Measurements from ENCODE around the gene CAPN10.

DNA sequence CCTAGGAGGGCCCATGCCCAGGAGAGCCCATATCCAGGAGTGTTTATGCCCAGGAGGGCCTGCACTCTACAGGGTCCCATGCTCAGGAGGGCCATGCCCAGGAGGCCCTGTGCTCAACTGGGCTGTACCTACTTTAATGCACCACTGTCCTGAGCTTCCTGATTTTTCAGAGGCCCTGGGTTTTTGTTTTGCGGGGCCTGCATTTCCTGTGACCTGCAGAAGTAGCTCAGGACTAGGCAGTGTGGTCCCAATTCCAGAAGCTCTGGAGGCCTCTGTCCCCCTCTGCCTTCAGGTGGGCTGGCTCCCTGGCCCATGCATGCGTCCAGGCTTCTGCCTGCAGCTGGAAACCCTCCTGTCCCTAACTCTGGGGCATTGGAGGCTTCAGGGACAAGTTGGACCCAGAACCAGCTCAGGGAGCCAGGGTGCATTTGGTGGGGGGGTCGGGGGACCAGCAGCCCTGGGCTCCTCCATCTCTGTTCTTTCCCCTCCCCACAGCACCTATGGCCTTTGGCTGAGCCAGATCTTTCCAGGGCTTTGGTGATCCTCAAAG is 49.5 kb downstream of the CAPN10 start:
- TF ChIP-seq EZH2phosphoT487 (IDR thresholded peaks at IDR 0.05; ENCODE audit: insufficient read depth, low read depth), result no peak
- no peak for TF ChIP-seq EZH2 (IDR thresholded peaks at IDR 0.05; ENCODE audit: insufficient read depth, poor library complexity, severe bottlenecking)

Measured in GM23248 (cell line).